GM23248 (cell line): ENCODE results near the gene VPS41.

Experiments used
- EZH2 ChIP-seq: fragments of 200-600 bp; sonication (generic); IDR thresholded peaks from 2 replicates; pipeline ENCODE4 v1.6.1; 2018; ENCODE audit warnings: antibody characterized with exemption, mild to moderate bottlenecking; ENCODE audit not compliant: insufficient read depth, poor library complexity, severe bottlenecking
- EZH2phosphoT487 ChIP-seq: fragments of 200-600 bp; sonication (generic); IDR thresholded peaks from 2 replicates; pipeline ENCODE4 v1.6.1; 2018; ENCODE audit warnings: antibody characterized with exemption, moderate library complexity, mild to moderate bottlenecking, low read depth; ENCODE audit not compliant: insufficient read depth

DNA sequence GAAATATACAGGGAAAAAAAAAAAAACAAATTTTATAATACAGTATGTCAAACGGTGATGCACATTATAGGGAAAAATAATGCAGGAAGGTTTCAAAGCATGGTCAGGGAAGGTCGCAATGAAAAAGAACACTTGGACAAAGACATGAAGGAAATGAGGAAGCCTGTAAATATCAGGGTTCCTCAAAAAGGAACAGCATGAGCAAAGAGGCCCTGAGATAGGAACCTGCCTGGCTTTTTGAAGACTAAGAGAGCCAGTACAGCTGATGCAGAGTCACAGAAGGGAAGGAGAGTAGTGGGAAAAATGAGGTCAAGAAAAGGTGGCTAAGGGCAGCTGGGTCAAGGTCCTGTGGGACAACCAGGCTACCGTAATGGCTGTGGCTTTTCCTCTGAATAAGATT is 1.9 kb downstream of the VPS41 start:
- no peak for TF ChIP-seq EZH2
- no peak for TF ChIP-seq EZH2phosphoT487
